NCI-H146 (cell line): ENCODE data around the gene MRTFB.

Source experiments
- DNase-seq: peaks from one replicate; lab custom pipeline; 2025; lab: John Stamatoyannopoulos, UW

The MRTFB gene

GRCh38 chr16:14186007-14186794 is 115.1 kb downstream of the MRTFB start:
- DNase-seq = peak; percentile 96

GRCh38 chr16:14186795-14187221 is 115.7 kb downstream of the MRTFB start:
- no peak for DNase-seq

GRCh38 chr16:14187517-14188338 is 116.6 kb downstream of the MRTFB start:
- peak; percentile 82 for DNase-seq

- DNase-seq = peak; percentile 93
Observed at GRCh38 chr16:14193316-14193871, 122.3 kb downstream of the MRTFB start.

GRCh38 chr16:14194721-14195120 is 123.6 kb downstream of the MRTFB start:
- DNase-seq = peak; percentile 84

GRCh38 chr16:14196011-14196410 is 124.9 kb downstream of the MRTFB start:
- DNase-seq = peak; percentile 52

GRCh38 chr16:14196539-14196938 is 125.4 kb downstream of the MRTFB start:
- peak; percentile 77 for DNase-seq

GRCh38 chr16:14198012-14198411 is 126.9 kb downstream of the MRTFB start:
- no peak for DNase-seq

GRCh38 chr16:14198572-14198971 is 127.5 kb downstream of the MRTFB start:
- no peak for DNase-seq

GRCh38 chr16:14199199-14199598 is 128.1 kb downstream of the MRTFB start:
- DNase-seq = no peak

- DNase-seq = no peak
Observed at GRCh38 chr16:14199624-14200023, 128.5 kb downstream of the MRTFB start.

- DNase-seq = no peak
Observed at GRCh38 chr16:14202095-14202494, 131.0 kb downstream of the MRTFB start.

- DNase-seq = peak; percentile 93
Observed at GRCh38 chr16:14202697-14203096, 131.6 kb downstream of the MRTFB start.

- DNase-seq = peak; percentile 45
Observed at GRCh38 chr16:14203166-14203565, 132.0 kb downstream of the MRTFB start.

GRCh38 chr16:14205666-14206065 is 134.5 kb downstream of the MRTFB start:
- no peak for DNase-seq

GRCh38 chr16:14211856-14212543 is 140.9 kb downstream of the MRTFB start:
- DNase-seq = no peak

- DNase-seq = no peak
Observed at GRCh38 chr16:14215941-14216340, 144.8 kb downstream of the MRTFB start.

- no peak for DNase-seq
Observed at GRCh38 chr16:14219983-14220382, 148.9 kb downstream of the MRTFB start.

- no peak for DNase-seq
Observed at GRCh38 chr16:14223632-14224031, 152.5 kb downstream of the MRTFB start.

- no peak for DNase-seq
Observed at GRCh38 chr16:14225457-14225856, 154.3 kb downstream of the MRTFB start.

GRCh38 chr16:14232106-14232864 is 161.2 kb downstream of the MRTFB start:
- peak; percentile 91 for DNase-seq
